ENCODE measurements around the gene NAP1L4. TPM values are rescaled to one million over a fixed set of nuclear protein-coding genes. Genes with fewer than 3 reads are reported as not detected.

Gene NAP1L4
- total and polyA plus RNA-seq, 4 donors = 65.4 to 109 (median 83.2) TPM

DNA sequence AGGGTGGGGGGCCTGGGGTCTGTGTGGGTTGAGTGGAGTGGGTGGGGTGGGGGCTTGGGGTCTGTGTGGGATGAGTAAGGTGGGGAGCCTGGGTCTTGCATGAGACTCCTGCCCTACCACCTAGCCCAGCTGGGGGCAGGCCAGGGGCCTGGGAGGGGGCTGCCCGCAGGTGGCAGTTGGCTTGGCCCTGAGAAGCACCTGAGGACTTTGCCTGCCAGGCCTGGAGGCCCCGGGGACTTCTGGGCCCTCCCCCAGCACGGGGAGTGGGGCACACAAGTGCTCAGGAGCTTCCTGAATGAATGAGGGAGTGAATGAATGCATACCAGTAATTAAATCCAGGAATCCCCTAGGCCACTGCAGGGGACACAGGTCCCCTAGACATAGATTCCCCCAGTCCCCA is 69.5 kb downstream of the NAP1L4 start:
- Histone ChIP-seq H3K9me3 (ENCODE audit: control insufficient read depth, low read length) (no peaks in the 10 kb centered on the region), H3K4me1 (ENCODE audit: control insufficient read depth in 1 of 2, insufficient read depth in 2 of 2, low read length in 2 of 2) (no peaks in the 10 kb centered on the region), H3K27me3 (ENCODE audit: control insufficient read depth in 1 of 2, insufficient read depth in 2 of 2, low read length in 1 of 2) (no peaks in the 10 kb centered on the region), H3K36me3 (ENCODE audit: control insufficient read depth in 1 of 2, insufficient read depth in 2 of 2, low read length in 1 of 2) (no peaks in the 10 kb centered on the region), H3K27ac (ENCODE audit: low read depth in 1 of 2, low read length in 2 of 2) (no peak overlapping the region), H3K4me3 (ENCODE audit: low read length in 2 of 2) (no peak overlapping the region)
- DNase-seq (no peak), ATAC-seq (ENCODE audit: low FRiP score) (no peak)
- WGBS, 2 donors = 87 to 89% methylated on average over 3 of the region's 3 CpGs
- intact Hi-C loops (cut with DNase I) = no loop called here

- Histone ChIP-seq H3K4me3 (ENCODE audit: low read length in 2 of 2) (no peak overlapping the region), H3K27ac (ENCODE audit: low read depth in 1 of 2, low read length in 2 of 2) (no peak overlapping the region), H3K36me3 (ENCODE audit: control insufficient read depth in 1 of 2, insufficient read depth in 2 of 2, low read length in 1 of 2) (no peaks in the 10 kb centered on the region), H3K27me3 (ENCODE audit: control insufficient read depth in 1 of 2, insufficient read depth in 2 of 2, low read length in 1 of 2) (no peaks in the 10 kb centered on the region), H3K9me3 (ENCODE audit: control insufficient read depth, low read length) (no peaks in the 10 kb centered on the region), H3K4me1 (ENCODE audit: control insufficient read depth in 1 of 2, insufficient read depth in 2 of 2, low read length in 2 of 2) (no peaks in the 10 kb centered on the region)
- no peak for DNase-seq
- WGBS, 2 donors = 91% methylated on average over 24 to 29 of the region's 29 CpGs
- intact Hi-C loops (cut with DNase I) = no loop called here
- ATAC-seq (ENCODE audit: low FRiP score) = no peak
Observed at GRCh38 chr11:2921742-2922493, 70.2 kb downstream of the NAP1L4 start.

- Histone ChIP-seq H3K27ac (ENCODE audit: low read depth in 1 of 2, low read length in 2 of 2) (no peak overlapping the region), H3K4me1 (ENCODE audit: control insufficient read depth in 1 of 2, insufficient read depth in 2 of 2, low read length in 2 of 2) (no peaks in the 10 kb centered on the region), H3K36me3 (ENCODE audit: control insufficient read depth in 1 of 2, insufficient read depth in 2 of 2, low read length in 1 of 2) (no peaks in the 10 kb centered on the region), H3K27me3 (ENCODE audit: control insufficient read depth in 1 of 2, insufficient read depth in 2 of 2, low read length in 1 of 2) (no peaks in the 10 kb centered on the region), H3K4me3 (ENCODE audit: low read length in 2 of 2) (no peak overlapping the region), H3K9me3 (ENCODE audit: control insufficient read depth, low read length) (no peaks in the 10 kb centered on the region)
- DNase-seq (no peak), ATAC-seq (ENCODE audit: low FRiP score) (no peak)
- WGBS, 2 donors = 89 to 94% methylated on average over 12 to 13 of the region's 16 CpGs
- intact Hi-C loops (cut with DNase I) = no loop called here
Observed at GRCh38 chr11:2921261-2921660, 70.9 kb downstream of the NAP1L4 start.

- Histone ChIP-seq H3K27me3 (ENCODE audit: control insufficient read depth in 1 of 2, insufficient read depth in 2 of 2, low read length in 1 of 2) (no peaks in the 10 kb centered on the region), H3K36me3 (ENCODE audit: control insufficient read depth in 1 of 2, insufficient read depth in 2 of 2, low read length in 1 of 2) (no peaks in the 10 kb centered on the region), H3K9me3 (ENCODE audit: control insufficient read depth, low read length) (no peaks in the 10 kb centered on the region), H3K4me1 (ENCODE audit: control insufficient read depth in 1 of 2, insufficient read depth in 2 of 2, low read length in 2 of 2) (no peaks in the 10 kb centered on the region), H3K27ac (ENCODE audit: low read depth in 1 of 2, low read length in 2 of 2) (no peak overlapping the region), H3K4me3 (ENCODE audit: low read length in 2 of 2) (no peak overlapping the region)
- 93 to 94% methylated on average over 12 of the region's 12 CpGs for WGBS, 2 donors
- intact Hi-C loops (cut with DNase I) = no loop called here
- DNase-seq (no peak), ATAC-seq (ENCODE audit: low FRiP score) (no peak)
Observed at GRCh38 chr11:2920343-2920742, 71.8 kb downstream of the NAP1L4 start.

GRCh38 chr11:2919837-2920236 is 72.3 kb downstream of the NAP1L4 start:
- WGBS, 2 donors = 75 to 82% methylated on average over 13 of the region's 13 CpGs
- ATAC-seq (ENCODE audit: low FRiP score) (no peak), DNase-seq (no peak)
- intact Hi-C loops (cut with DNase I) = no loop called here
- Histone ChIP-seq H3K36me3 (ENCODE audit: control insufficient read depth in 1 of 2, insufficient read depth in 2 of 2, low read length in 1 of 2) (no peaks in the 10 kb centered on the region), H3K4me3 (ENCODE audit: low read length in 2 of 2) (no peak overlapping the region), H3K27me3 (ENCODE audit: control insufficient read depth in 1 of 2, insufficient read depth in 2 of 2, low read length in 1 of 2) (no peaks in the 10 kb centered on the region), H3K27ac (ENCODE audit: low read depth in 1 of 2, low read length in 2 of 2) (no peak overlapping the region), H3K4me1 (ENCODE audit: control insufficient read depth in 1 of 2, insufficient read depth in 2 of 2, low read length in 2 of 2) (no peaks in the 10 kb centered on the region), H3K9me3 (ENCODE audit: control insufficient read depth, low read length) (no peaks in the 10 kb centered on the region)

GRCh38 chr11:2919188-2919587 is 72.9 kb downstream of the NAP1L4 start:
- H3K4me1 ChIP-seq (ENCODE audit: control insufficient read depth in 1 of 2, insufficient read depth in 2 of 2, low read length in 2 of 2) = no peaks in the 10 kb centered on the region
- H3K27ac ChIP-seq (ENCODE audit: low read depth in 1 of 2, low read length in 2 of 2) = no peak overlapping the region
- H3K36me3 ChIP-seq (ENCODE audit: control insufficient read depth in 1 of 2, insufficient read depth in 2 of 2, low read length in 1 of 2) = no peaks in the 10 kb centered on the region
- DNase-seq (no peak), ATAC-seq (ENCODE audit: low FRiP score) (no peak)
- no peaks in the 10 kb centered on the region for H3K9me3 ChIP-seq (ENCODE audit: control insufficient read depth, low read length)
- WGBS, 2 donors = 93 to 95% methylated on average over 9 of the region's 9 CpGs
- H3K4me3 ChIP-seq (ENCODE audit: low read length in 2 of 2) = no peak overlapping the region
- H3K27me3 ChIP-seq (ENCODE audit: control insufficient read depth in 1 of 2, insufficient read depth in 2 of 2, low read length in 1 of 2) = no peaks in the 10 kb centered on the region
- intact Hi-C loops (cut with DNase I) = no loop called here

DNA sequence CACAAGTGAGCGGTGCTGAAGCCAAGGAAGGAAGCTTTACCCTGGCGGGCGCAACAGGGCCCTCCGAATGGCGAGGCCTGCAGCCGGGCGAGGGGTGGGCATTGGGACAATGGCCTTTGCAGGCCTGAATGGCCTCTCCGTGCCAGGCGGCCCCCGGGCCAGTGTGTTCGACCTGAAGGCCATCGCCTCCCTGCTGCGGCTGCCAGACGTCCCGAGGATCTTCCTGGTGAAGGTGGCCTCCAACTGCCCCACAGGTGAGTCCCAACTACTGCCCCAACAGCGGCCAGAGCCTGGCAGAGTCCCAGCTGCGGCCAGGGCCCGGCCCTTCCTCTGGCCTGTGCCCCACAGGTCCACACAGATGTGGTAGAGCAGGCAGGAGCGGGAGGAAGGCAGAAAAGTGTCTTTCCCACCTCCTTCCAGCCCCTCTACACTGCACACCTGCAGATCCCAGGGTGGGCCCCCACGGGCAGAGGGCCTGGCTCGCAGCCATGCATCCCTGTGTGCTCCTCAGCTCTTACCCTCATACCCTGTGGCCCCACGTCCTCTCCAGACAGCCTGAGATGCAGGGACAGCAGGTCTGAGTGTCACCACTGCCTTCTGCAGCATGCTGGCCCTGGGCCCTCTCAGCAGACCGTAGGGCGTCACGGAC is 74.2 kb downstream of the NAP1L4 start:
- Histone ChIP-seq H3K4me1 (ENCODE audit: control insufficient read depth in 1 of 2, insufficient read depth in 2 of 2, low read length in 2 of 2) (no peaks in the 10 kb centered on the region), H3K27me3 (ENCODE audit: control insufficient read depth in 1 of 2, insufficient read depth in 2 of 2, low read length in 1 of 2) (no peaks in the 10 kb centered on the region), H3K27ac (ENCODE audit: low read depth in 1 of 2, low read length in 2 of 2) (no peak overlapping the region), H3K9me3 (ENCODE audit: control insufficient read depth, low read length) (no peaks in the 10 kb centered on the region), H3K4me3 (ENCODE audit: low read length in 2 of 2) (no peak overlapping the region), H3K36me3 (ENCODE audit: control insufficient read depth in 1 of 2, insufficient read depth in 2 of 2, low read length in 1 of 2) (no peaks in the 10 kb centered on the region)
- intact Hi-C loops (cut with DNase I) = no loop called here
- no peak for DNase-seq
- 89 to 91% methylated on average over 22 to 25 of the region's 25 CpGs for WGBS, 2 donors
- no peak for ATAC-seq (ENCODE audit: low FRiP score)

DNA sequence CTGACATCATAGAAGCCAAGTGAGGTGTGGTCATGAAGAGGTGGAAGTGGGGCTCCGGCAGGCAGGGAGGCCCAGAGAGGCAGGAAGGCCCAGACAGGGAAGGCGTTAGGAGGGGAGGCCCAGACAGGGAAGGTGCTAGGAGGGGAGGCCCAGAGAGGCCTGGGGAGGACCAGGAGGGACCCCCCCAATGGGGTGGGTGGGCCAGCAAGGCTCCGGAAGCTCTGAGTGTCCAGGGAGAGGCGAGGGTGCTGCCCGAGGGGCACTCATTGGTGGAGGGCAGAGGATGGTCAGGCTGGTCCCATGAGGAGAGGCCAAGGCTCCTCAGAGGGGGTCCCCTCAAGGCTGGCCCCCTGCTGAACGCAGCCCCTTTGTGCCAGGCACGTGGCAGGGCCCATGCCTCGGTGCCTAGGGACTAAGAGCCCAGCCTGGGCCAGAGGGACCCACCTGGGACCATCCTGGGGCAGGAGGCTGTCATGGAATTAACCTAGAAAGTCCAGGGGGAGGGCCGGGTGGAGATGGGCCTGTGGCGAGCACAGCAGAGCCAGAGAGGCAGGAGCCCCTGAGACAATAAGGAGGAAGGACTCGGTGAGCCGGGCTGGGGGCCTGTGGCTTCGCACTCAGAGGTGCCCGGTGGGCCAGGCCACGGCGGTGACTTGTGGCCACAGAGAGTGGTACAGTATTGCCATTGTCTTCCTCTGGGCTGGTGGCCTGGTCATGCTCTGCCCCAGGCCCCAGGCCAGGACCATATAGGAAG is 75.1 kb downstream of the NAP1L4 start:
- DNase-seq = no peak
- H3K27me3 ChIP-seq (ENCODE audit: control insufficient read depth in 1 of 2, insufficient read depth in 2 of 2, low read length in 1 of 2) = no peaks in the 10 kb centered on the region
- no peak overlapping the region for H3K4me3 ChIP-seq (ENCODE audit: low read length in 2 of 2)
- intact Hi-C loops (cut with DNase I) = no loop called here
- no peaks in the 10 kb centered on the region for H3K4me1 ChIP-seq (ENCODE audit: control insufficient read depth in 1 of 2, insufficient read depth in 2 of 2, low read length in 2 of 2)
- H3K27ac ChIP-seq (ENCODE audit: low read depth in 1 of 2, low read length in 2 of 2) = no peak overlapping the region
- no peaks in the 10 kb centered on the region for H3K9me3 ChIP-seq (ENCODE audit: control insufficient read depth, low read length)
- H3K36me3 ChIP-seq (ENCODE audit: control insufficient read depth in 1 of 2, insufficient read depth in 2 of 2, low read length in 1 of 2) = no peaks in the 10 kb centered on the region
- WGBS, 2 donors = 95 to 96% methylated on average over 16 of the region's 16 CpGs
- ATAC-seq (ENCODE audit: low FRiP score) = no peak

Data from aorta (tissue), 5 donors.